ENCODE data around the gene CCDC12.

Gene CCDC12

GRCh38 chr3:46903341-46904302 is 72.9 kb downstream of the CCDC12 start:
- DNase-seq: no peak

DNA sequence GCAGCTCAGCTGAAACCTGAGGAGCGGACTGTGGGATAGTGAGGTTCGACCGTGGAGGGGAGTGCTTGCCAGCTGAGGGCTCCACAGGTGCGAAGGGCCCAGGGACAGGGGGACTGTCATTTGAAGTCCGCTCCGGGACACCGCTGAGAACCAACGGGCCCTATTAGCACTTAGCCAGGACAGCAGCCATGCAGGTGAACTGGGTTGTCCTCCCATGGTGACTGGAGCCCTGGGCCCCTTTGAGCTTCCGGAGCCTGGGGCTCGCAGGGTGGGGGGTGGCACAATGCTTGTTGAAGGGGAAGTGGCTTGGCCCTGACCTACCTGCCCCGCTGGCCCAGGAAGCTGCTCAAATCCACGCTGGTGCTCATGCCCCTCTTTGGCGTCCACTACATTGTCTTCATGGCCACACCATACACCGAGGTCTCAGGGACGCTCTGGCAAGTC is 74.3 kb downstream of the CCDC12 start:
- no peak for DNase-seq

- DNase-seq: no peak
Measured at GRCh38 chr3:46901591-46902187, 74.9 kb downstream of the CCDC12 start.

GRCh38 chr3:46901061-46901460 is 75.5 kb downstream of the CCDC12 start:
- no peak for DNase-seq

DNA sequence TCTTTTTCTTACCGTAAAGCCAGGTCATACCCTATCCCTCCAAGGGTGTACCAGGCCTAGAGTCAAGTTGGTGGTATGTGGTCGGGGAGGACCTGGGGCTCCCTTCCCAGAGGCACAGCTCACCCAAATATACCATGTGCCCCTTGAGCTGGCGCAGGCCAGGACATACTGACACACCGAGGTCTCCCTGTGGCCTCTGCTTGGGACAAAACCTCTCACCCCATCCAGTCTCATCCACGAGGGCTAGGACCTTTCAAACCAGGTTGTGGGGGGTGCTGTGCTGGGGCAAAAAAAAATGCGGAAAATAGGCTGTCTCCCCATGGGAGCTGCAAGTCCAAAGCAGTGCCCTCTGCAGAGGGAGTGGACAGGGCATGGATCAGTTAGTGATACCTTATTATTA is 76.2 kb downstream of the CCDC12 start:
- DNase-seq: no peak

DNA sequence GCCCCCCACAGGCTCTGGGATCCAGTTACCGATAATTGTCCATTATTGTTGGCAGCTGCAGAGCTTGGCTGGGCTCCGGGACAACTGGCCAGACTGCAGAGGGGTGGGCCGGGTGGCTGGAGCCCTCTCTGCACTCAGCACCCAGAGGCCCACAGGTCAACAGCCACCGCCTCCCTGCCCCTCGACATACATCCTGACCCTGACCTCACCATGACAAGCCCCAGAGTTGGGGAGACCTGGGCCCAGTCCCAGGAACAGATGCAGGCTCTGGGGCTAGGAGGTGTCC is 76.6 kb downstream of the CCDC12 start:
- DNase-seq: no peak

GRCh38 chr3:46899151-46900006 is 77.2 kb downstream of the CCDC12 start:
- no peak for DNase-seq

DNA sequence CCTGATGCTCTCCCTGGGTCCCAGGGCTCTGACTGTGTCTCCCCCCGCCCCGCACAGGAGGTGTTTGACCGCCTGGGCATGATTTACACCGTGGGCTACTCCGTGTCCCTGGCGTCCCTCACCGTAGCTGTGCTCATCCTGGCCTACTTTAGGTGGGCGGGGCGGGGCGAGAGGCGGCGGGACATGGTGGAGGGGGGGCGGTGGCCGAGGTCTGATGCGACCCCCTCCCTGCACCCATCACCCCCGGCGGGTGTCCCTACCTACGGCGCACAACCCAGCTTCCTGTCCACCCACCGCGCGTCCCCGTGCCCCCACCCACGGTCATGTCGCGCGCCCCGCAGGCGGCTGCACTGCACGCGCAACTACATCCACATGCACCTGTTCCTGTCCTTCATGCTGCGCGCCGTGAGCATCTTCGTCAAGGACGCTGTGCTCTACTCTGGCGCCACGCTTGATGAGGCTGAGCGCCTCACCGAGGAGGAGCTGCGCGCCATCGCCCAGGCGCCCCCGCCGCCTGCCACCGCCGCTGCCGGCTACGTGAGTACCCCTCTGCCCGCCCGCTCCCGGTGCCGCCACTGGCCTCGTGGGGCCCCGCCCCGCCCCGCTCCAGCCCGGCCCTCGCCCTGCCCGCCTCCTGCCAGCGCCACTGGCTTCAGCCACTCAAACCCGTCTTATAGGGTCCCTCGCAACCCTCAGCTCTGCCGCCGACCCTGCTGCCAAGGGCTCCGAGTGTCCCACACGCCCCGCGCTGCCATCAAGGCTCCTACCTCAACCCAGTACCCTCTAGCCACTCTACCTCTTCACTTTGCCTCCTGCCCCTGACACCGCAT is 78.0 kb downstream of the CCDC12 start:
- no peak for DNase-seq

DNA sequence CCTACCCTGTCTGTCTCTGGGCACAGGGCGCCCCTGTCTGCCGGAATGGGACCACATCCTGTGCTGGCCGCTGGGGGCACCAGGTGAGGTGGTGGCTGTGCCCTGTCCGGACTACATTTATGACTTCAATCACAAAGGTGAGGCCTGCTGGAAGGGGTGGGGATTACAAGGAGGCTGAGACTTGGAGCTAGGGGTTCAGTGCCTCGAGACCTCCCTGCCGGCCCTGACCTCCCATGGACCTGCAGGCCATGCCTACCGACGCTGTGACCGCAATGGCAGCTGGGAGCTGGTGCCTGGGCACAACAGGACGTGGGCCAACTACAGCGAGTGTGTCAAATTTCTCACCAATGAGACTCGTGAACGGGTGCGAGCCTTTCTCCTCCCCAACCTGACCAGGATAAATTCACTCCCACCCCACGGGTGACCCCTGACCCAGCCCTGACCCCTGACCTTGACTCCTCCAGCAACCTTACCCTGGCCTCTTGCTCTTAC is 78.7 kb downstream of the CCDC12 start:
- no peak for DNase-seq

GRCh38 chr3:46897031-46897430 is 79.5 kb downstream of the CCDC12 start:
- DNase-seq: no peak

GRCh38 chr3:46896386-46896785 is 80.2 kb downstream of the CCDC12 start:
- no peak for DNase-seq

DNA sequence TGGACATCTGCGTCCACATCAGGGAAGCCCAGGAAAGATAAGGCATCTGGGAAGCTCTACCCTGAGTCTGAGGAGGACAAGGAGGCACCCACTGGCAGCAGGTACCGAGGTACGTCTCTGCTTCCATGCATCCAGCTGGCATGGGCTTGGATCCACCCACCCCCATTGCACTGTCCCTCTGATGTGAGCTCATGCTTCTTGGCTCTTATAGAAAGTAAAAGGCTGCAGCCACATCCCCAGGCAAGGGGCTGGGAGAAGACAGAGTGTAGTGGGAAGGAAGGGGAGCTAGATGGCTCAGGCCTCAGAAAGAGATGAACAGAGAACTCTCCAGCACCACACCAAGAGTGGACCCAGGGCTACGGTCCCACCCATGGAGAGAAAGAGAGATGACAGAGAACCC is 80.8 kb downstream of the CCDC12 start:
- no peak for DNase-seq

DNA sequence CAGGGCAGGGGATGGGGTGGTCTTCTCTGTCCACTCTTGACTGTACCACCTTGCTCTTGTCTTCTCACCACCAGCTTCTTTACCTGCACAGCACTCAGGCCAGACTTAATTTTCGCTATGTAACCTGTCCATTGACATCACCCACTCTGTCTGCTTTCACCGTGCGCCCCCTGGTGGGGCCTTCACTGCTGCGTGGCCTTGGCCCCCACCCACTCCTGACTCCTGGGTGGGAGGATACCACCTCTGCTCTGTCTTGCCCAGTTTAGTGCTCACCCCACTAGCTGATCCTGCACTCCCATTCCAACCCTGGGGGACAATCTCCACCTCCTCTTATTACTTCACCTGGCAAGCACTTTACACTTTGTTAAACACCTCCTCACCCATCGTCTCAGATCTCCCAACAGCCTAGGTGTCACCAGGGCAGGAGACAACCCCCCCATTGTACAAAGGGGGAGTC is 81.3 kb downstream of the CCDC12 start:
- DNase-seq: no peak

DNA sequence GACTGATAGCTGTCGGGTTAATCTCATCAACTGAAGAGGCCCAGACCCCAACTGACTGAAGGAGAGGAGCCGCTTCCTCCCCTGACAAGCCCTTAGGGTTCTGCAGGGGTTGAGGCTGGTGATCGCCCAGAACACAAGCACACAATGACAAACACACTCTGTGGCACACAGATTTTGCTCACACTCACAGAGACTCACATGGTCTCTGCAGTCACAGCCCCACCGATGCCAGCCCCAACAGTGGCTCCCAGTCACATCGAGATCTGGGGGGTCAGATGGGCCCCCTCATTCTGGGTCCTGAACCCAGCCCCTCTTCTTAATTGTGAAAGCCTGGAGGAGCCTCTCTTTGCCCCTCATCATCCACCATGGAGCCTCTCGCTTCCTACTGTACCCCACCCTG is 82.3 kb downstream of the CCDC12 start:
- no peak for DNase-seq

DNA sequence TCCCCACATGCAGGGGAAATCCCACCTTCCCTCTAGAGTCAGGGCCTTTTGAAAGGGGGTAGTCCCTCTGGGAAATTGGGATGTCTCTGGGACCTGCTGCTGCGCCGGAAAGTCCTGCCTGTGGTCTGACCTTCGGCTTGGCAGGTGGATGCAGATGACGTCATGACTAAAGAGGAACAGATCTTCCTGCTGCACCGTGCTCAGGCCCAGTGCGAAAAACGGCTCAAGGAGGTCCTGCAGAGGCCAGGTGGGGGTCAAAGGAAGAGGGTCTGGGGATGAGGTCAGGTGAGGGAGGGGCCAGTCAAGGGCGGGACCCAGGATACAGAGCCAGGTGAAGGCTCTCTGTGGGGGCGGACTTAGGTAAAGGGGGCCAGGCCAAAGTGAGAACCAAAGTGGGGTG is 82.8 kb downstream of the CCDC12 start:
- DNase-seq: no peak

DNA sequence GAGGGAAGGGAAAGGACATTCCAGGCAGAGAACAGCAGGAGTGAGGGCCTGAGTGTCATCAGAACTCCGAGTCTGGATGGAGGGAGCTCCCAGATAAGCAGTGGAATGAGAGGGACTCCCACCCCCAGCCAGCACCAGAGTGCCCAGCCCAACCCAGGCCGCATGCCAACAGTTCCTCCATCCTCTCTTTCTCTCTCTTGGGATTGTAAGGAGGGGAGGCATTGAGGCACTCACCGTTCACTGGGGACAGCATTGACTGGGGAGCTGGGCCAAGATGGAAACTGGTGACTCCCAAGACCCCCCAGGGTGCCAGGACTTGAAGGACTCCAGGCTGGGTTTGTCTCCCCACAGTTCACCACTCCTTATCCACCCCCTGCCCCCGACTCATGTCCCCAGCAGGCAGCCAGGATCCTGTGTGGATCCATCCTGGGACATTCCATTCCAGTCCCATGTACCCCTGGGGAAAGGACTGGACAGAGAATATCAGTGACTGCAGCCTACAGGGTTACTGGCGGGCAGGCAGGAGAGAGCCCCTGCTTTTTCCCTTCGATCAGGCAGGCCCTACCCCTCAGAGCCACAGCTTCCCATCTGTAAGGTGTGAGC is 83.3 kb downstream of the CCDC12 start:
- no peak for DNase-seq

DNA sequence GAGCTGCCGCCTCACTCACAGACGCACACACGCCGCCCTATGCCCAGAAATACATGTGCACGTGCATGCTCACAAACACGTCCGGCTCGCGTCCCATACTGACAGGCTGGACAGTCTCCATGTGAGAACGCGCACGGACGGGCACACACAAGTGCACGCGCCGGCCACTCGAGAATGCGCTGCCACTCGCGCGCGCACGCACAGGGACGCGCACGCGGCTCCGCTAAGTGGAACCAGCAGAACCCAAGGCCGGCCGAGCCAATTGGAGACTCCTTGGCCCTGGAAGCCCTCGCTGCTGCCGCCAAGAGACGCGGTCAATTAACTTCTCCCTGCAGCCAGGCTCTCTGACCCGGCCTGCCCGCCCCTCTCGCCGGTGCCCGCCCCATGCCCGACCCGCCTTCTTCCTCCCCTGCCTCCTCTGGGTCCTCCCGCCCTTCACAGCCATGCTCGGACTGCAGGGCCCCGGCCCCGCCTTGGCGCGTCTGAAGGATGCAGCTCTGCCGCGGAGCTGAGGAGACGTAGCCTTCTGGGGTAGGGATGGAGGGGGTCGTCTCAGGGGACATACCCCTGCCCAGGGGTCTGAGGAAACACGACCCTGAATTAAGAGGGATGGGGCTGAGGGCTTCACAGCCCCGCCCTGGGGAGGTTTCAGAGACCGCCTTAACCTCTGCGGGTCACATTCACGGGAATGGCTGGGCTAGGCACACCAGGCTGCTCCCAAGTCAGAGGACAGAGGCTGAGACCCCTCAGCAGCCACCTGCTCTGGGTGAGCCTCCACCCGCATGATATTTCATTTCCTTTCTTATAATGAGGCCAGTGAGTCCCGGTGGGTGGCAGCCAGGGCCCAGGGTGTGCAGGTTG is 84.0 kb downstream of the CCDC12 start:
- no peak for DNase-seq

- DNase-seq: no peak
Measured at GRCh38 chr3:46891132-46891531, 85.4 kb downstream of the CCDC12 start.

- no peak for DNase-seq
Measured at GRCh38 chr3:46890132-46890531, 86.4 kb downstream of the CCDC12 start.

- no peak for DNase-seq
Measured at GRCh38 chr3:46889381-46890110, 87.0 kb downstream of the CCDC12 start.
